ENCODE measurements around the gene DBP.

The DBP gene

DNA sequence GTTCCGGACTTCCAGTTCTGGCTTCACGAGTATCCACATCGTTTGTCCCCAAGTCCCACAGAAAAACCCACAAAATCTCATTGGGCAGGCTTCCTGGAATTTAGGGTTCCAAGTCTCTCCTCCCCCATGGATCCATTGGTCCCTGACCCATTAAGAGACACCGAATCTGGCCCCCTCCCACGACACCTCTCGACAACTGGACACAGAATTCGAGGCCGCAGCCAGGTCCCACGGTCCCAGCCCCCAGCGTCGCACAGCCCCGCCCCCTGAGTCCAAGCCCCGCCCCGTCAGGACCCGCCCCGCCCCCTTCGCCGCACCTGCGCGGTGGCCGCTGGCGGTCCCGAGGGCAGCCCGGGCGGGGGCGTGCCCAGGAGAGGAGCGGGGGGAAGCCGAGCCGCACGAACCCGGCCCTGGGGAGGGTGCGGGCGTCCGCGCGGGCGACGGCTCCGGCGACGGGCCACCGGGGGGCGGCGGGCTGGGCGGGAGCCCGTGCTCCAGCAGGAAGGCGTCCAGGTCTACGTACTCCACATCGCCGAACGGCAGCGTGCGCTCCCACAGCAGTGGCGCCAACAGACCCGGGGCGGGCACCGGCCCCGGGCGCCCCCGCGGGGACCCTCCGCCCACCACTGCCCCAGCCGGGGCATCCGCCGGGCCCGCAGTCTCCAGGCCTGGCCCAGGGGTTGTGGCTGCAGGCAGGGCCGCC is 1.8 kb downstream of the DBP start:
- Histone ChIP-seq H3K27ac (ENCODE audit: extremely low read depth, low read depth, low read length) (peak overlapping the region; percentile 86), H3K4me3 (ENCODE audit: low read depth, low read length) (peak overlapping the region; percentile 35), H3K9me3 (ENCODE audit: control insufficient read depth, insufficient read depth, low read depth, low read length) (no peaks in the 10 kb centered on the region), H3K4me1 (ENCODE audit: control insufficient read depth, insufficient read depth, low read length) (peaks cover 23% of the 10 kb centered on the region), H3K36me3 (ENCODE audit: control insufficient read depth in 2 of 2, insufficient read depth in 1 of 2, low read length in 2 of 2) (peaks cover 8 to 24% of the 10 kb centered on the region in 2 experiments; a peak in 2 of 3 replicates)
- POLR2A ChIA-PET, result interaction anchor here (2.7 to 3.1 kb wide), 2 partner anchors 16 to 19 kb away, joined by 22 to 25 read pairs; partner anchors contain the start of genes FAM83E, RPL18 and SPHK2
- TF ChIP-seq ZBTB26 (tag by site-specific recombination; optimal IDR thresholded peaks at IDR 0.05) (peak; percentile 49), ZNF571 (tag by site-specific recombination; IDR thresholded peaks at IDR 0.05) (no peak), SP3 (tag by site-specific recombination; IDR thresholded peaks at IDR 0.05) (peak; percentile 29; the same call in 1 of the 2 replicates), ZNF658 (tag by site-specific recombination; IDR thresholded peaks at IDR 0.05) (no peak), SCRT1 (tag by site-specific recombination; IDR thresholded peaks at IDR 0.05; ENCODE audit: borderline replicate concordance) (no peak), SP2 (tag by site-specific recombination; IDR thresholded peaks at IDR 0.05) (peak; percentile 27; the same call in 1 of the 2 replicates), REPIN1 (tag by site-specific recombination; IDR thresholded peaks at IDR 0.05; ENCODE audit: low read depth) (no peak), ZNF610 (tag by site-specific recombination; IDR thresholded peaks at IDR 0.05; ENCODE audit: borderline replicate concordance) (no peak), ZNF600 (tag by site-specific recombination; IDR thresholded peaks at IDR 0.05) (peak; percentile 27; the same call in 1 of the 2 replicates), ZFHX2 (tag by site-specific recombination; conservative IDR thresholded peaks at IDR 0.05) (peak; percentile 77), ZSCAN30 (tag by site-specific recombination; IDR thresholded peaks at IDR 0.05) (0 out of 2 replicates have a peak, but pooled peaks have one; percentile 25), ZBTB8A (tag by site-specific recombination; IDR thresholded peaks at IDR 0.05) (peak; percentile 84), IKZF3 (tag by site-specific recombination; IDR thresholded peaks at IDR 0.05) (0 out of 2 replicates have a peak, but pooled peaks have one; percentile 12), KLF10 (tag by site-specific recombination; IDR thresholded peaks at IDR 0.05) (peak; percentile 57; the same call in 1 of the 2 replicates), ZNF426 (tag by site-specific recombination; IDR thresholded peaks at IDR 0.05) (no peak), ZSCAN4 (tag by site-specific recombination; IDR thresholded peaks at IDR 0.05) (no peak), ZNF561 (tag by site-specific recombination; IDR thresholded peaks at IDR 0.05; ENCODE audit: borderline replicate concordance) (peak; percentile 58; the same call in 1 of the 2 replicates), ZNF248 (tag by site-specific recombination; IDR thresholded peaks at IDR 0.05) (no peak)
- TF ChIP-seq, protein P1, sequence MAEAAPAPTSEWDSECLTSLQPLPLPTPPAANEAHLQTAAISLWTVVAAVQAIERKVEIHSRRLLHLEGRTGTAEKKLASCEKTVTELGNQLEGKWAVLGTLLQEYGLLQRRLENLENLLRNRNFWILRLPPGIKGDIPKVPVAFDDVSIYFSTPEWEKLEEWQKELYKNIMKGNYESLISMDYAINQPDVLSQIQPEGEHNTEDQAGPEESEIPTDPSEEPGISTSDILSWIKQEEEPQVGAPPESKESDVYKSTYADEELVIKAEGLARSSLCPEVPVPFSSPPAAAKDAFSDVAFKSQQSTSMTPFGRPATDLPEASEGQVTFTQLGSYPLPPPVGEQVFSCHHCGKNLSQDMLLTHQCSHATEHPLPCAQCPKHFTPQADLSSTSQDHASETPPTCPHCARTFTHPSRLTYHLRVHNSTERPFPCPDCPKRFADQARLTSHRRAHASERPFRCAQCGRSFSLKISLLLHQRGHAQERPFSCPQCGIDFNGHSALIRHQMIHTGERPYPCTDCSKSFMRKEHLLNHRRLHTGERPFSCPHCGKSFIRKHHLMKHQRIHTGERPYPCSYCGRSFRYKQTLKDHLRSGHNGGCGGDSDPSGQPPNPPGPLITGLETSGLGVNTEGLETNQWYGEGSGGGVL (tag by site-specific recombination; IDR thresholded peaks at IDR 0.05), result peak; percentile 60; the same call in 1 of the 2 replicates
- CTCF ChIA-PET, result interaction anchor here (0.7 to 1.1 kb wide), 2 partner anchors 21 to 145 kb away, joined by 3 read pairs; no protein-coding TSS in a partner anchor
